Frontal cortex (tissue), 4 donors: Measurements from ENCODE around the gene MAML3. TPM values are rescaled to one million over a fixed set of nuclear protein-coding genes. Genes with fewer than 3 reads are reported as not detected.
A peak's percentile ranks its signal among the peaks of the same experiment; 100 is the strongest.

Experiments used
- DNase-seq, 2 donors: peaks; one replicate each; pipeline ENCODE4 v3.0.0; 2012; ENCODE audit warnings: low spot score in 2 of 2
- FAIRE-seq: peaks from 2 replicates; lab custom pipeline; 2012; peaks lifted over from hg19 to GRCh38; lab: Jason Lieb, UNC
- total RNA-seq: library from RNA; depleted of rRNA; stranded (reverse); fragments of >200 nt; gene quantifications from one replicate; pipeline ENCODE4 v1.2.3, GENCODE V29; 2014
- donor health status: control.
- donor health status: control.
- donor health status: control.

Gene MAML3
- total RNA-seq, 1 donor from 2014 or later: 7.7 TPM

- DNase-seq (peak; percentile 43 to 62), FAIRE-seq (no peak)
These were observed 418.4 kb downstream of the MAML3 start for GRCh38 chr4:139735381-139736273.

- no peak for FAIRE-seq
- peak; percentile 92 to 95 for DNase-seq
These were observed 419.1 kb downstream of the MAML3 start for GRCh38 chr4:139734875-139735380.

- DNase-seq: peak; percentile 30 to 42
- no peak for FAIRE-seq
These were observed 419.6 kb downstream of the MAML3 start for GRCh38 chr4:139734201-139734874.

GRCh38 chr4:139732991-139733570 lies 420.9 kb downstream of the MAML3 start:
- DNase-seq (no peak), FAIRE-seq (no peak)

DNA sequence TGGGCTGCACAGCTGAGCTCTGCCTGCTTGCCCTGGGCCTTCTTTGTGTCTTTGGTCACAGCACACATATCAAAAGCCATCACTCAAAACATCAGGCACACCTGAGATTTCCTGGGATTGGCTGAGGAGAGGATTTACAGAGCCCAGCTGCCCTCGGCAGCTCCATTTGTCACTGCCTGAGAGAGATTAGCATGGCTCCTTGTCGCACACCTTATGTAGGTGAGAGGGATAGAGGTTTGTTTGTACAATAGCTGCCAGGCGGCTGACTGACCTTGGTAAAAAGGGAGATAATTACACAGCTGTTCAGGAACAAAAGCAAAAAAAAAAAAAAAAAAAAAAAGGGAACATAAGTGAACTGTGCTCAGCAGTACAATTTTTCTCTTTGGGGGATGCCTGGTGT lies 425.1 kb downstream of the MAML3 start:
- FAIRE-seq (no peak), DNase-seq (no peak)

DNA sequence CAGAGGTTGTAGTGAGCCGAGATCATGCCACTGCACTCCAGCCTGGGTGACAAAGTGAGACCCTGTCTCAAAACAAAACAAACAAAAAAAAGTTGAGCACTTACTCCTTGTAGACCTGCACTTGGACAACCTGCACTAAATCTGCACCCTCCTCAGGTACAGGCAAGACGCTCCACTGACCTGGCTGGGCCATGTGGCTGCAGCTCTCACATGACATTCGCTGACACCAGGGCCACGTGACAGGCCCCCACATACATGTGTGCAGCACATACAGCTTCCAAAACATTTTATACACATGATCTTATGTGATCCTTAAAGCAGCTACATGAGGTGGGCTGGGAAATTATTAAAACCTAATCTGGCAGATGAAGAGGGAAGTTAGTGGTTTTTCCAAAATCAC lies 425.8 kb downstream of the MAML3 start:
- FAIRE-seq: no peak

DNA sequence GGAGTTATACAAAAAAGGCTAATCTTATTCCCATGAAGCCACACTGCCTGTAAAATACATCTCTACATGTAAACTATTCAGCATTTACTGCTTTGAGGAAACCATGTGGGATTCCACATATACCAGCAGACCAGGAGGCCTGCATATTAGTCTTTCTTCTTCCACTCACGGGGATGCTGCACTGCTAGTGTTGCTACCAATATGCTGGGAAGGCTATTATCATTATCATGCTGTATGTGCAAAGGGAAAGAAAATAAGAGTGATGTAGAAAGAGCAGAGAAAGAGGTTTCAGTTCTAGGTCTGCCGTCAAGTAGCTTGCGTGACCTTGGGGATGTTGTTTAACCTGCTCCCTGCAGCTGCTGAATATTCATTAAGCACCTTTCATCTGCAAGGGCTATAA lies 427.4 kb downstream of the MAML3 start:
- DNase-seq: no peak
- no peak for FAIRE-seq

More for the DNA sequence above, 425.8 kb downstream of the MAML3 start:
- no peak for DNase-seq

DNA sequence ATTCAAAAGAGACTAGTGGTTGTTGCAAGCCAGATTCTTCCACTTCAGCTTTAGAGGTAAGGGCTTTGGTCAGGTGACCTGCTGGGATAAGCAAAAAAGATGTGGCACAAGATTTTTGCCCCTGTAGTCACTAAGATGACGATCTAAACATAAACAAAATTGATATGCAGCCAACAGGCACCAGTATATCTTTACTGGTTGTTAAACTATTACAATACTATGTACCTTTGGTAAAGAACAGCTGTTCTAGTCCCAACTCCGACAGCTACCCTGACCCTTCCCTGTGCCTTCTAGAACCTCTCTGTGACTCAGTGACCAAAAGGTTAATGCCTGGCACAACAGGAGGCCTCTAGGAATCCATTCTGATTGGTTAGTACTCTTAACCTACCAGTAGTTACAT lies 428.7 kb downstream of the MAML3 start:
- DNase-seq (no peak), FAIRE-seq (no peak)

DNA sequence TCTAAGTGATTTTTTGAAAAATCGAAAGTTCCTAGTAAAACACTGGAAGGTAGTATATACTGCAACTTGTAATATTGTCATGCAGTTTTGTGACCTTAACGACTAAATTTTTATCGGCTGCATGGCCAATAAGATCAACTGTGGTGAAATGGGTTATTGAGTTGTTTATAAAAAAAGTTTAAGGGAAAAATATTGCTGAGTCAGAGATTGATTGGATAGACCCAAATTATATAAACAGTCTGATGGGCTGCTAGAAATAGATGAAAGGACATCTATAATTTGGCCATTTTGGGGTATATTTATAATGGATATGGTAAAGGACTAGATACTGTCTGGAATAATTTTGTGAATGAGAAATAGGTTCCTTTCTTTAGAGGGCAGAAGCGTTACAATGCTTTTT lies 432.2 kb downstream of the MAML3 start:
- no peak for FAIRE-seq
- no peak for DNase-seq

GRCh38 chr4:139720806-139721205 lies 433.2 kb downstream of the MAML3 start:
- FAIRE-seq (no peak), DNase-seq (peak in 1 of 2 donors; percentile 20)

GRCh38 chr4:139719381-139720101 lies 434.4 kb downstream of the MAML3 start:
- FAIRE-seq (no peak), DNase-seq (no peak)

DNA sequence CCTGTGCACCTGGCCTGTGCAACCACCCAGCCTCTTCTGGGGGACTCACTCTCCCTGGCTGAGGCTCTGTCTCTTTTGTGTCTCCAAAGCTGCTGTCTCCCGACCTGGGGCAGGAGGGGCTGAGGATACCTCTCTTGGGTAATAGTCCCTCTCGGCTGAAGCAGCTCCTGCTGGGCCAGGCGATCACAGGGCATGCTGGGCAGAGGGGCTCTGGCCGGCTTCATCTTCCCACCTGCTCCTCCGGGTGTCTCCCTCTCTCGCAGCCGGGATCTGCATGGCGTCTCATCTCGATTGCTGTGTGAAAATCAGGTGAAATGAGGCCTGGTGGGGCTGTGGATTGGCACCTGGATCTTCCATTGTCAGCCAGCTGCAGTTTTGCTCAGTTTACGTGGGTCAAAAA lies 435.2 kb downstream of the MAML3 start:
- FAIRE-seq: no peak
- no peak for DNase-seq

- no peak for FAIRE-seq
- DNase-seq: no peak
These were observed 435.6 kb downstream of the MAML3 start for GRCh38 chr4:139718358-139718757.

DNA sequence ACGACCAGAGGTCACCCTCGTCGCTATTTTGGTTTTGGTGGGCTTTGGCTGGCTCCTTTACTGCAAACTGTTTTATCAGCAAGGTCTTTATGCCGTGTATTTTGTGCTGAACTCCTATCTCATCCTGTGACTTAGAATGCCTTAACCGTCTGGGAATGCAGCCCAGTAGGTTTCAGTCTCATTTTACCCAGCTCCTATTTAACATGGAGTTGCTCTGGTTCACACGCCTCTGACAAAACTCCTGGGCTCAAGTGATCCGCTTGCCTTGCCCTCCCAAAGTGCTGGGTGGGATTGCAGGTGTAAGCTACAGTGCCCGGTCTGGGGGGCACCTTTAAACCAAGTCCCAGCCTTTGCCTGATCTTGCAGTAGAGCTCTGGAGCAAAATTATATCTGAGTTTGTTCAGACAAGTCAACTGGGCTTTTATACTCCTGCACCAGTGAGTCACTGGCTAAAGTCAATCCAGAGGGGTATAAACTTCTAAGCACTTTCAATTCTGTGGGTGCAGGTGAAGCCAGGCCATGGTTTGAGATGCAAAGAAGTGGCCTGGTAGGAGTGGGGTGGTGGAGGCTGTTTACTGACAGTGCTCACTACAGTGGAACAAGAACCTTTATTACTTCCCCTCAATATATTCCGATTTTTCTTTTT lies 438.1 kb downstream of the MAML3 start:
- no peak for FAIRE-seq

DNA sequence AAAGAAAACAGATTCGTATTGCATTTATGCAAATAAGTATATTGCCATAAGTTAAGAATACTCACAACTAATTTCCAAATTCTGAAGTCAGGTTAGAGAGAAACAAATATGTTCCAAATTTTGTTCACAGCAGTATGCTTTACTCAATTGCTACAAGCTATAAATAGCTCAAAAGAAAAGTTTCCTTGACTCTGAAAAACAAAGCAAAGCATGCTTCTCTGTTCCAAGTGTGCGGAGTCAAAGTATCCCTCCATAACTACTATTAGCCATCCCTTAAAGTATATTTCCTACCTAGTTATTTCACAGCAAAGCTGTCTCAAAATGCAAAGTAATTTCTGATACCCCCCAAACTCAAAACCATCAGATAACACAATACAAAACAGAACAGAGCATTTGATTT lies 441.1 kb downstream of the MAML3 start:
- DNase-seq (no peak), FAIRE-seq (no peak)

More for the DNA sequence above, 438.1 kb downstream of the MAML3 start:
- no peak for DNase-seq

GRCh38 chr4:139711461-139711860 lies 442.5 kb downstream of the MAML3 start:
- DNase-seq: no peak
- no peak for FAIRE-seq

DNA sequence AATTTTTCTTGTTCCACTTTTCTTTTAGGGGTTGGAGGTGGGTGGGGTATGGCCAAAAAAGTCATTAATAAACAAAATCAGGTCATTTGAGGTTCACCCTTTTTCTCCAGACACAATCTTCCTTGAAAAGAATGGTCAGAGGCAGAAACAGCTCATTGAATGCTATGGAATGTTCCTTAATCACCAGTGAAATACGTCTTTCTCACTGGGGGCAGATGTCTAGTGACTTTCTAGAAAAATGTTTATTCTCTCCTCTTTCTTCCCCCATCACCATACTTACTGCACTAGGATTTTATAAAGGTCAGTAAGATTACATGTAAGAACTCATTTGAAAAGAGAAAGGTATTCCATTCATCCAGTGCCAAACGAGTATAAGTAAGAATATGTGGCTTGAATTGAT lies 443.9 kb downstream of the MAML3 start:
- DNase-seq: no peak
- no peak for FAIRE-seq

GRCh38 chr4:139709660-139710059 lies 444.3 kb downstream of the MAML3 start:
- no peak for FAIRE-seq

DNA sequence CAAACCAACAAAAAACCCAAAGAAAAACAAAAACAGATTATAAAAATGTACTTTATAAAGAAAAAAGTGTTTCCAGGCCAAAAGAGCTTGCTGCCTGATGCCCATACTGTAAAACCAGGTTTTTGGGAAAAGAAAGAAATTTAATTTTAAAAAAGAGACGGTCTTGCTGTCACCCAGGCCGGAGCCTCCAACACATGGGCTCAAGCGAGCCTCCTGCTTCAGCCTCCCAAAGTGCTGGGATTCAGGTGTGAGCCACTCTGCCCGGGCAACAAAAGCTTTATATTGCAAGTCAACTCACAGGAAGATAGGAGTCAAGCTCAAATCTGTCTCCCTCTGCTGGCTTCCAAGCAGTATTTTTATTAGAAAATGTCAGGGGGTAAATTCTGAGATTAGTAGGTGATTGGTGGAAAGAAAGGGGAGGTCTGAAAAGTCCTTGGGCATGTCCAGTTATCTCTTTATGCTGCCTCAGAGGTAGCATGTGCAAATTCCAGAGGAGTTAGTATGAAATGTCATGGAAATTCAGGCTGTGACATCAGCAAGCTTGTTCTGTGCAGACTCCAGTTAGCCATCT lies 449.0 kb downstream of the MAML3 start:
- DNase-seq: no peak
- no peak for FAIRE-seq

More at GRCh38 chr4:139709660-139710059, 444.3 kb downstream of the MAML3 start:
- no peak for DNase-seq
